OCI-LY1 (cell line): Measurements from ENCODE around the gene TST.
A peak's percentile ranks its signal among the peaks of the same experiment; 100 is the strongest.

Experiments used
- H2AFZ ChIP-seq: fragments of 200-600 bp; sonication (generic), shearing (Covaris generic); 2 replicates; pipeline ENCODE4 v1.6.0; 2014; ENCODE audit warnings: antibody characterized with exemption, mild to moderate bottlenecking, low read length
- H3F3A ChIP-seq: fragments of 200-600 bp; sonication (generic), shearing (Covaris generic); 2 replicates; pipeline ENCODE4 v1.6.0; 2014; ENCODE audit warnings: mild to moderate bottlenecking, antibody characterized with exemption, low read length, moderate library complexity; ENCODE audit not compliant: insufficient read depth
- H3K27ac ChIP-seq: fragments of 200-600 bp; sonication (generic); 2 replicates; pipeline ENCODE4 v1.5.1; 2014; ENCODE audit warnings: low read length, mixed run types, mild to moderate bottlenecking, low read depth; ENCODE audit not compliant: poor library complexity, severe bottlenecking
- H3K27me3 ChIP-seq: fragments of 200-600 bp; sonication (generic); 2 replicates; pipeline ENCODE4 v1.6.0; 2014; ENCODE audit warnings: antibody characterized with exemption, mild to moderate bottlenecking, low read length, moderate library complexity; ENCODE audit not compliant: insufficient read depth
- H3K36me3 ChIP-seq: fragments of 200-600 bp; sonication (generic); 2 replicates; pipeline ENCODE4 v1.6.1; 2014; ENCODE audit warnings: mild to moderate bottlenecking, antibody characterized with exemption, low read length, moderate library complexity, mixed read lengths; ENCODE audit not compliant: insufficient read depth
- H3K4me1 ChIP-seq: fragments of 200-600 bp; sonication (generic); 2 replicates; pipeline ENCODE4 v1.5.1; 2014; ENCODE audit warnings: mild to moderate bottlenecking, low read length, moderate library complexity; ENCODE audit not compliant: insufficient read depth, severe bottlenecking
- H3K4me2 ChIP-seq: fragments of 200-600 bp; sonication (generic), shearing (Covaris generic); 2 replicates; pipeline ENCODE4 v1.6.1; 2014; ENCODE audit warnings: low read length
- H3K4me3 ChIP-seq: fragments of 200-600 bp; sonication (generic); 2 replicates; pipeline ENCODE4 v1.5.1; 2014; ENCODE audit warnings: low read length, low read depth, mild to moderate bottlenecking, mixed read lengths; ENCODE audit not compliant: poor library complexity, severe bottlenecking
- H3K79me2 ChIP-seq: fragments of 200-600 bp; shearing (Covaris generic); 2 replicates; pipeline ENCODE4 v1.6.1; 2016; ENCODE audit warnings: mixed run types, low read length, mixed read lengths; ENCODE audit not compliant: insufficient read depth
- H3K9ac ChIP-seq: fragments of 200-600 bp; sonication (generic), shearing (Covaris generic); 2 replicates; pipeline ENCODE4 v1.6.1; 2014; ENCODE audit warnings: mild to moderate bottlenecking, low read length, mixed read lengths
- H3K9me2 ChIP-seq: fragments of 200-600 bp; sonication (generic), shearing (Covaris generic); 2 replicates; pipeline ENCODE4 v1.6.1; 2014; ENCODE audit warnings: low read depth, mild to moderate bottlenecking, low read length, mixed read lengths
- H3K9me3 ChIP-seq: fragments of 200-600 bp; shearing (Covaris generic); 2 replicates; pipeline ENCODE4 v1.6.1; 2014; ENCODE audit warnings: low read length, mixed read lengths
- H4K20me1 ChIP-seq: fragments of 200-600 bp; sonication (generic), shearing (Covaris generic); 2 replicates; pipeline ENCODE4 v1.6.0; 2016; ENCODE audit warnings: mild to moderate bottlenecking, low read length; ENCODE audit not compliant: insufficient read depth
- EZH2 ChIP-seq: fragments of 200-600 bp; sonication (generic), shearing (Covaris generic); IDR thresholded peaks from 2 replicates; pipeline ENCODE4 v1.8.0; 2017; ENCODE audit warnings: borderline replicate concordance, mixed run types, mild to moderate bottlenecking, antibody characterized with exemption, low read length, moderate library complexity, mixed read lengths
- TF ChIP-seq, protein P1 (sequence below): fragments of 200-600 bp; sonication (generic), shearing (Covaris generic); IDR thresholded peaks from 2 replicates; pipeline ENCODE4 v1.5.1; 2017; ENCODE audit warnings: mild to moderate bottlenecking, antibody characterized with exemption, low read length, moderate library complexity, mixed read lengths

The TST gene

GRCh38 chr22:37000676-37001534 lies 18.3 kb downstream of the TST start:
- Histone ChIP-seq H3K4me2 (no peak overlapping the region), H3K79me2 (no peaks in the 10 kb centered on the region), H3F3A (no peaks in the 10 kb centered on the region), H3K27ac (no peak overlapping the region), H3K9me3 (no peaks in the 10 kb centered on the region), H2AFZ (no peak overlapping the region), H3K9me2 (no peaks in the 10 kb centered on the region), H3K27me3 (peaks cover 3% of the 10 kb centered on the region; the same call in 1 of the 2 replicates), H3K4me1 (no peaks in the 10 kb centered on the region), H3K36me3 (no peaks in the 10 kb centered on the region), H4K20me1 (no peaks in the 10 kb centered on the region), H3K4me3 (no peak overlapping the region), H3K9ac (no peak overlapping the region)
- TF ChIP-seq, protein P1, sequence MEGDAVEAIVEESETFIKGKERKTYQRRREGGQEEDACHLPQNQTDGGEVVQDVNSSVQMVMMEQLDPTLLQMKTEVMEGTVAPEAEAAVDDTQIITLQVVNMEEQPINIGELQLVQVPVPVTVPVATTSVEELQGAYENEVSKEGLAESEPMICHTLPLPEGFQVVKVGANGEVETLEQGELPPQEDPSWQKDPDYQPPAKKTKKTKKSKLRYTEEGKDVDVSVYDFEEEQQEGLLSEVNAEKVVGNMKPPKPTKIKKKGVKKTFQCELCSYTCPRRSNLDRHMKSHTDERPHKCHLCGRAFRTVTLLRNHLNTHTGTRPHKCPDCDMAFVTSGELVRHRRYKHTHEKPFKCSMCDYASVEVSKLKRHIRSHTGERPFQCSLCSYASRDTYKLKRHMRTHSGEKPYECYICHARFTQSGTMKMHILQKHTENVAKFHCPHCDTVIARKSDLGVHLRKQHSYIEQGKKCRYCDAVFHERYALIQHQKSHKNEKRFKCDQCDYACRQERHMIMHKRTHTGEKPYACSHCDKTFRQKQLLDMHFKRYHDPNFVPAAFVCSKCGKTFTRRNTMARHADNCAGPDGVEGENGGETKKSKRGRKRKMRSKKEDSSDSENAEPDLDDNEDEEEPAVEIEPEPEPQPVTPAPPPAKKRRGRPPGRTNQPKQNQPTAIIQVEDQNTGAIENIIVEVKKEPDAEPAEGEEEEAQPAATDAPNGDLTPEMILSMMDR, result no peak
- no peak for TF ChIP-seq EZH2

DNA sequence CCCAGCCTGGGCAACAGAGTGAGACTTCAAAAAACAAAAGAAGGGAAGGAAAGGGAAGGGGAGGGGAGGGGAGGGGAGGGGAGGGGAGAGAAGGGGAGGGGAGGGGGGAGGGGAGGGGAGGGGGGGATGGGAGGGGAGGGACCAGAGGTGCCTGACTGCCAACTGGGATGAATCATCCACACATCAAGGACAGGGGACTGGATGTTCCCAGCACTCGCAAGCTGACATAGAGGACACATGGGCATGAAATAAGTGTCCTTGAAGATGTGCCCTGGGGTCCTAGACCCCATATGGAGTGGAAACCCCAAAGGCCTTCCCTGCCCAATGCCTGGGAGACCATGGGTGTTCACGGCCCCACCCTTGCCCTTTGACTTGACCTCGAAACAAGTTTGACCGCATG lies 19.8 kb downstream of the TST start:
- Histone ChIP-seq H3K9me3 (no peaks in the 10 kb centered on the region), H4K20me1 (no peaks in the 10 kb centered on the region), H3K4me3 (no peak overlapping the region), H3K27me3 (0 out of 2 replicates have a peak, but pooled peaks cover 3% of the 10 kb centered on the region), H3K27ac (no peak overlapping the region), H3F3A (no peaks in the 10 kb centered on the region), H3K79me2 (no peaks in the 10 kb centered on the region), H3K4me1 (no peaks in the 10 kb centered on the region), H3K9ac (no peak overlapping the region), H3K36me3 (no peaks in the 10 kb centered on the region; the same call in 1 of the 2 replicates), H2AFZ (no peak overlapping the region), H3K9me2 (no peaks in the 10 kb centered on the region), H3K4me2 (no peak overlapping the region)
- TF ChIP-seq EZH2, result no peak
- TF ChIP-seq, protein P1, result no peak

DNA sequence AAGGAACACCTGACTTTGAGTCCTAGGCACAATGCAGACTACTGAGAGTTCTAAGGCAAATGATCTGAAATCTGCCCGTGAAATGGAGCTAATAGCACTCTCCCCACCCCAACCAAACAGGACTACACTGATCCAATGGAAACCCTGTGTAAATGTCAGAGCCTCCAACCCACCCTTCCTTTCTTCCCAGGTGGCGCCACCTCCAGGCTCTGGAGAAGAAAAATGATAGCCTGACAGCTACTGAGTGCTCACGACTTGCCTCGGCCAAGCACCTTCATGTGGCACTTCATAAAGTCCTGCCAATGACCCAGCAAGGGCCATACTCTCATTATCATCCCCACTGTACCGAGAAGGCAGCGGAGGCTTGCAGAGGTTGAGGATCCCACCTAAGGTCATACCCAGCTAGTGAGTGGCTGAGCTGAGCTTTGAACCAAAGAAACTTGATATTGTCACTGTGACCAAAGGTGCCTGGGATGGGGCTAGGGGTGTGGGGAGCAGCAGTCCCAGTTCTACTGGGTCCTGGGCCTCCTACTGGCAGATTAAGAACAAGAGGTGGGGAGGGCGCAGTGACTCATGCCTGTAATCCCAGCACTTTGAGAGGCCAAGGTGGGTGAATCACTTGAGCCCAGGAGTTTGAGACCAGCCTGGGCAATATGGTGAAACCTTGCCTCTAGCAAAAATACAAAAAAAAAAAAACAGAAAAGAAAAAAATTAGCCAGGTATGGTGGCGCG lies 20.5 kb downstream of the TST start:
- H2AFZ ChIP-seq, result no peak overlapping the region

More for the DNA sequence above, 20.5 kb downstream of the TST start:
- H3K79me2 ChIP-seq, result no peaks in the 10 kb centered on the region
- no peaks in the 10 kb centered on the region; the same call in 1 of the 2 replicates for H3K36me3 ChIP-seq
- no peaks in the 10 kb centered on the region for H3K9me3 ChIP-seq
- H3F3A ChIP-seq, result no peaks in the 10 kb centered on the region
- H3K27ac ChIP-seq, result no peak overlapping the region
- H3K9ac ChIP-seq, result no peak overlapping the region
- no peak overlapping the region for H3K4me3 ChIP-seq
- H3K4me1 ChIP-seq, result no peaks in the 10 kb centered on the region
- H3K9me2 ChIP-seq, result no peaks in the 10 kb centered on the region
- no peak overlapping the region for H3K4me2 ChIP-seq
- no peaks in the 10 kb centered on the region for H4K20me1 ChIP-seq
- 0 out of 2 replicates have a peak, but pooled peaks cover 3% of the 10 kb centered on the region for H3K27me3 ChIP-seq
- TF ChIP-seq, protein P1, result 0 out of 2 replicates have a peak, but pooled peaks have one; percentile 7
- no peak for TF ChIP-seq EZH2
